ENCODE results near the gene EYA4.

DNA sequence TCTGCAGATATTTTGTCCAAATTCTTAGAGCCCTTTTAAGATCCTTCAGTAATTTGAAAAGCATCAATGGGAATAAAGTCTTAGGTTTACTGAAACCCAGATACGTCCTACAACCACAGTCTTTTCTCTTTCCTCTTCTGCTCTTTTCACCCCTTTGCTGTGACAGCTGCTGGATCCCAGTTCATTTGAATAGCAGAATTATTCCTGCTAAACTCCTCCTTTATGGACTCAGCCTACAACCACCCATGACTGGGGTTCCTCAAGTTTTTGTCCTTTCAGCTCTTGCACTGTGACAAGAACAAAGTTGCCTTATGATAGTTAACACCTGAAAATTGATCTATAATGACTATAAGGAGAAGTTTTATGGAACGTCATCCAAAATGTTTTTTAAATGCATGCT is 237.5 kb downstream of the EYA4 start:
- TF ChIP-seq, protein P1, sequence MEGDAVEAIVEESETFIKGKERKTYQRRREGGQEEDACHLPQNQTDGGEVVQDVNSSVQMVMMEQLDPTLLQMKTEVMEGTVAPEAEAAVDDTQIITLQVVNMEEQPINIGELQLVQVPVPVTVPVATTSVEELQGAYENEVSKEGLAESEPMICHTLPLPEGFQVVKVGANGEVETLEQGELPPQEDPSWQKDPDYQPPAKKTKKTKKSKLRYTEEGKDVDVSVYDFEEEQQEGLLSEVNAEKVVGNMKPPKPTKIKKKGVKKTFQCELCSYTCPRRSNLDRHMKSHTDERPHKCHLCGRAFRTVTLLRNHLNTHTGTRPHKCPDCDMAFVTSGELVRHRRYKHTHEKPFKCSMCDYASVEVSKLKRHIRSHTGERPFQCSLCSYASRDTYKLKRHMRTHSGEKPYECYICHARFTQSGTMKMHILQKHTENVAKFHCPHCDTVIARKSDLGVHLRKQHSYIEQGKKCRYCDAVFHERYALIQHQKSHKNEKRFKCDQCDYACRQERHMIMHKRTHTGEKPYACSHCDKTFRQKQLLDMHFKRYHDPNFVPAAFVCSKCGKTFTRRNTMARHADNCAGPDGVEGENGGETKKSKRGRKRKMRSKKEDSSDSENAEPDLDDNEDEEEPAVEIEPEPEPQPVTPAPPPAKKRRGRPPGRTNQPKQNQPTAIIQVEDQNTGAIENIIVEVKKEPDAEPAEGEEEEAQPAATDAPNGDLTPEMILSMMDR (IDR thresholded peaks at IDR 0.05), result no peak
- TF ChIP-seq POLR2AphosphoS5 (IDR thresholded peaks at IDR 0.05) (no peak), POLR2A (IDR thresholded peaks at IDR 0.05) (no peak)

Data from breast epithelium (tissue), 3 donors.